HG02759 (cell line): Measurements from ENCODE around the gene FGF22.

ENCODE experiments used
- ATAC-seq: cut with Tn5 transposase; IDR thresholded peaks from one replicate; pipeline ENCODE4 v1.9.1; 2021; ENCODE audit warnings: mild to moderate bottlenecking, moderate library complexity; ENCODE audit not compliant: unreplicated experiment

Gene FGF22

DNA sequence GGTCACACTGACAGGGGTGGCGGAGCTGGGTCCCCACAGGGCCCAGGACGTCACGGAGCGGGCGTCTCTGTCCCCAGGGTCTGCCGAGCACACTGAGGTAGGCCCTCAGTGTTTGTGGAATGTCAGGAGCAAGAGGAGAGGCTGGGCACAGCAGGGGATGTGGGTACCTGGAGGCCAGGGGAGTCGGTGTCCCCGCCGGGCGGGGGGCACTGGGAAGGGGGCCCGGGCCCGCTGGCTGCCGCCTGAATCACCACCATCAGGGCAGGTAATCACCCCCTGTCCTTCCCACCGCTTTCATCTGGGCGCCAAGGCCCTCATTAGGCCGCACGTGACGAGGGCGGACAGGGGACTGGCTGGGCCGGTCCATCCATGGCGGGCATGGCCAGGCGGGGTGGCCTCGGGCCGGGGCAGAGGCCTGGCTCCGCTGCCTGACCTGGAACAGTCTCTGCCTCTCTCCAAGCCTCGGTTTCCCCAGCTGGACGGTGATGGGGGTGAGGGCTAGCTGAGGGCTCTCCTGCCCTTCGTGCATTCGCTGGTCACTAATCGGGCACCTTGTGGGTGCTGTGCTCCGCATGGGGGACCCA lies 1.0 kb downstream of the FGF22 start:
- no peak for ATAC-seq

- ATAC-seq, result no peak
These were observed 2.0 kb downstream of the FGF22 start for GRCh38 chr19:641702-642101.

GRCh38 chr19:642767-643727 lies 3.4 kb downstream of the FGF22 start:
- ATAC-seq, result no peak

DNA sequence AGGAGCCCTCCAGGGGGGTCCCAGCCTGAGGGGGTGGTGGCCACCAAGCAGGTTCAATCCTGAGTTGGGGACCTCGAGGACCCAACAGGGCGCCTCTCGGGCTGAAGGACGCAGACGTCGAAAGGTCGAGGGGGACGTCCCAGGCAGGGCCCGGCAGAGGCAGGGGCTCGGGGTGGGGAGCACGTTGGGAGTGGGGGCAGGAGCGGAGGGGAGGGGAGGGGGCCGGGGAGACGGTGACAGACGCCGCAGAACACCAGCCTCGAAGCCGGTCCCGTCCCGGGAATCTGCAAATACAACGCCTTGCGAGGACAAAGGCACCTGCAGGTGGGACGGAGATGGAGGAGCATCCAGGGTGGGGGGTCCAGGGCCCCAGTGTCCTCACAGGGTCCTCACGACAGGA lies 4.1 kb downstream of the FGF22 start:
- no peak for ATAC-seq

- no peak for ATAC-seq
These were observed 4.7 kb downstream of the FGF22 start for GRCh38 chr19:644363-644762.

- ATAC-seq, result no peak
These were observed 5.1 kb downstream of the FGF22 start for GRCh38 chr19:644789-645188.

- no peak for ATAC-seq
These were observed 6.5 kb downstream of the FGF22 start for GRCh38 chr19:645912-646778.

DNA sequence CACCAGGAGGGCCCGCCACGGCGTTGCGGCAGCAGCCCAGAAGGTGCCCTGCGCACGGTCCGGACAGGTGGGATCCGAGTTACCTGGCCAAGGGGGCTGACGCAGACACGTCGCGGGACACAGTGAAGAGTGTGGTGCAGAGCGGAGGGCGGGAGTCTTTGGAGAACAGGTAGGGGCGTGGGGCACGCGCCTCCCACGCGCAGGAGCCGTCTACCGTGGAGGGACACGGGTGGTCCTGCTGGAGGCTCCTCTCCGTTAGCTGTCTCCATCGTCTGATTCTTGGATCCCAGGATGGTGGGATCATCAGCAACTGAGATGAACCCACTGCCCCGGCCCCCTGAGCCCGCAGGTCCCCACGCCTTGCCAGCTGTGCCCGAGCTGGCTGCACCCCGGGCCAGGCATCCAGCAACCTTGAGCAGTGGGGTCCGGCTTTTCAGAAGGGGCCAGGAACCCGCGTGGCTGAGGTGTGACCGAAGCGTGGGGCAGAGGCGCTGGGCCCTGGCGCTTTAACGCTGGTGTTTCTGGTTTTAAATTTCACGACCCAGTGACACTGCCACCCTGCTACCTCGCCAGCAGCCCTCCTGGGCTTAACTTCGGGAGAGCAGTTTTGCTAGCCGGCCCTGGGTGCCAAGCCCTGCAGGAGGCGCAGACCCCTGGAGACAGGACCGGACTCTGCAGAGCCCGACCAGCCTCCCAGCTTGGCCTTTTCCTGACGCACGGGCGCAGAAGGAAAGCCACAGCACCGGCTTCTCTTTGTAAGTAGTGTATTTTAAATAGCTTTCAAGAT lies 7.3 kb downstream of the FGF22 start:
- no peak for ATAC-seq

GRCh38 chr19:647566-648284 lies 8.0 kb downstream of the FGF22 start:
- ATAC-seq, result no peak

GRCh38 chr19:648305-648704 lies 8.6 kb downstream of the FGF22 start:
- ATAC-seq, result no peak

DNA sequence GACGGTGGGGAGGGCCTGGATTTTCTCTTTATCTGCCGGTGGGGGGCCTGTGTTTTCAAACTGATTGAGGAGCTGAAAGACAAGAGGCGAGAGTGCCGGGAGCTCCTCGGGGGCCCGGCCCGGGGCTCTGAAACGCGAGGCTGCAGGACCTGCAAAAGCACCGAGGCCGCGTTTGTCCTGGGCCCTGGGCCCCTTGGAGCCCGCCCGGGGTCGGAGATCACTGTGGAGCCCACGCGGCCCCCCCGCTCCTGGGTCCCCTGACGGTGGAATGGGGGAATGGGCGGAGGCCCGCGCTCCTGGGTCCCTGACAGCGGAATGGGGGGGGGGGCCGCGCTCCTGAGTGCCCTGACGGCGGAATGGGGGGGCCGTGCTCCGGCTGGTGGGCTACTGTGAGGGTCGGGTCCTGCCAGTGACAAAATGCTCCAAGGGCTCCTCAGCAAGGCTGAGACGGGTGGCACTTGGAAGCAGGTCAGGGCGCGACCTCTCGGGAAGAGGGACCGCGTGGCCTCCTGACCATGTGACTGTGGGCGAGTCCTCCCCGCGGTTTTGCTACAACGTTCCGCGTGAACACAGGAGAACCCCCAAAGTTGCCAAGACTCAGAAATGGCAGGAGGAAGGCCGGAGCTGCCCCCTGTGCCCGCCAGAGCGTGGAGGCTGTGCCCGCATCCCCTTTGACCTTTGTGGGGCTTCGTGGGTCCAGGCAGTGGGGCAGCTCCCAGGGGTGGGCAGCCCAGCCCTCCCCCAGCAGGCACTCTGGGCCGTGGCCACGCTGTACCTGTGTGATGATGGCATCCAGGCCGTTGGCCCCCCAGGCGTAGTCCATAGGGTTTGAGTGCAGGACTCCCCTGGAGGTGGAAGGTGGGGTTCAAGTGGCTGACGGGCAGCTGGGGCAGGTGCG lies 9.5 kb downstream of the FGF22 start:
- no peak for ATAC-seq

GRCh38 chr19:650121-650520 lies 10.4 kb downstream of the FGF22 start:
- no peak for ATAC-seq

DNA sequence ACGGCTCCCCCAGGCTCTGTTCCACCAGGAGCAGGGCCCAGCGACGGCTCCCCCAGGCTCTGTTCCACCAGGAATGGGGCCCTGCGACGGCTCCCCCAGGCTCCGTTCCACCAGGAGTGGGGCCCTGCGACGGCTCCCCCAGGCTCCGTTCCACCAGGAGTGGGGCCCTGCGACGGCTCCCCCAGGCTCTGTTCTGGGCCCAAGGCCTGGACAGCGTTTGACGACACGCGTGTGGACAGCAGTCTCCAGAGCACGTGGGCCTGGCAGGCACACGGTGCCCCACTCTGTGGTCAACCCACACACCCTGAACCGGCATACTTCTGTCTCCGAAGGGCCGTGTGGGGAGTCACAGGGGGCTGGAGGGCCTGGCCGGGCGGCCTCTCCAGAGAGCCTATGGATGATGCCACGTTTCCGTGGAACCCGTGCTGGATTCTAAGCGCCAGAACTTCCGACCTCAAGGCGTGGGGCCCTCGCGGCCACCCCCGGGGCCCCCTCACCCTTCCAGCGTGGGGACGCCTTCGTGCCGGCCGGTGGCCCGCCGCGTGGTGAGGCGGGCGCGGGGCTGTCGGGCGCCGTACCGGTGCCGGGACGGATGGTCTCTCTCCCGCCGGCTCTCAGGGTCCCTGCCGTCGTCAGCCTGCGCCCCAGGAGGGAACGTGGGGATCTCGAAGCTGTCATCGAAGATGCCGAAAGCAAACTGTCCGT lies 11.6 kb downstream of the FGF22 start:
- ATAC-seq, result no peak

DNA sequence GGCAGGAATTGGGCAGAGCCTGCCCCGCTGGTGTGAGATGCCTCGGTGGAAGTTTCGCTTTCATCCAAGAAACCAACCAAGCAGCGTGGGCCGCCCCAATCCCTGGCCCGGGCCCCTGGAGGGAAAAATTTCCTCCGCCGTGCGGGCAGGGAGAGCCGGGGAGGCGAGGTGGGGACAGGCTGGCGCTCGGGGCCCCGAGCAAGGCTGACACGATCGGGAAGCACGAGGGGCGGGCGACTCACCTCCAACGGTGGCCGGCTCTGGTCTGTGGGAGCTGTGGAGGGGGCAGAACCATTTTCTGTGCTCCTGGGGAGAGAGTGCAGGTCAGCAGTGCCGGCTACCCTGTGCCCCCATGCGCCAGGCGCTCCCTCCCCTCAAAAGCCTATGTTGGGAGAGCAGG lies 12.3 kb downstream of the FGF22 start:
- ATAC-seq, result no peak

DNA sequence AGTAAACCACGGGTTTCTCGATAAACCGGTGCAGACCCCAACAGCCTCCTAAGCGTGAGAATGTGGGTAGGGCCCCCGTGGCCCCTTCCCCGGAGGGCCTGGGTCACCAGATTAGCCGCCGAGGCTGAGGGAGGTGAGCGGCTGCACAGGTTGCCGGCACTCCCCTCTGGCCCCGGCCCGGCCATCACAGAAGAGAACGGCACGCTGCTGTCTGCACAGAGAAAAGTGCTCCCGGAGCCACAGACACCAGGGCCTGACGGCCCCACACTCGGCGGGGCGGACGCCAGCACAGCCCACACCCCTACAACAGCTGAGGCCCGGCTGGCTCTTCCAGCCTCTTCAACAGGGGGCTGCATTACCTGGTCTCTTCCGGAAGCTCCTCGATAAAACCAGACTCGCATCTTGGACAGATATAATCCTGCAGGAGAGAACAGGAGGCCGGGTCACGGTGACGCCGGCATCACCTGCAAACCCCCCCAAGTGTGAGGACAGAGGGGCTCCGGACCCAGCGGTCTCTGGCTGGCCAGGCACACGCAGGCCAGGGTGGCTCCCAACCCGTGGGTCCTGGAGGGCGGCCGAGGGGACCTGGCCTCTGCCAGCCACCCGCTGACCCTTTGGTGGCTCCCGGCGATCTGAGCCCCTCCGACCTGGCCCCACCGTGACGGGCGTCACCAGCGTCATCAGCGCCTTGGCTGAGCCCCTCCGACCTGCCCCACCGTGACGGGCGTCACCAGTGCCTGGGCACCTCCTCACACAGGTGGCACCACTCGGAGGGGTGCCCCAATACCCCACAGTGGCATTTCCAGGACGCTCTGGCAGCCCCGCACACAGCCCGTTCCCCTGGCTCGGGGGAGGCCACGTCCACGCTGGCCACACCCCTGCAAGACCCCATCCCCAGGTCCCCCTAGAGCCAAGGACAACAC lies 13.0 kb downstream of the FGF22 start:
- no peak for ATAC-seq

GRCh38 chr19:653425-653824 lies 13.7 kb downstream of the FGF22 start:
- no peak for ATAC-seq

DNA sequence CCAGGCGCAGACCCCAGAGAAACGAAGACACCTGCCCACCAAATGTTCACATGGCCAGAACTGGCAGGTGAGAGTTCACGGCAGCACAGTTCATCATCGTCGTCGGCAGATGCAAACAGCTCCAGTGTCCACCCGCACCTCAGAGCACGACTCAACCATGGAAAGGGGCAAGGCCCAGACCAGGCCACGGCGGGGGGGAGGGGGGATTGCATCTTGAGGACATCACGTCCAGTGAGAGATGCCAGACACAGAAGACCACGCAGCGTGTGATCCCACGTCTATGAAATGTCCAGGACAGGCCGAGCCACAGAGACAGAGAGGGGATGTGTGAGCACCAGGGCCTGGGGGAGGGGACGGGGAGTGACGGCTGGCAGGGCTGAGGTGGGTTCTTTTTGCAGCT lies 16.0 kb downstream of the FGF22 start:
- no peak for ATAC-seq
